Trophoblast cell (in vitro differentiated cells and primary cell): ENCODE results near the gene APBA2.
A peak's percentile ranks its signal among the peaks of the same experiment; 100 is the strongest.

Experiments used
- DNase-seq, 2 donors: peaks; one replicate each; pipeline ENCODE4 v3.0.0-alpha.2; 2016
- H2AFZ ChIP-seq: 2 replicates; pipeline ENCODE4 v1.6.1; 2013; ENCODE audit warnings: low read length, moderate library complexity, mild to moderate bottlenecking; ENCODE audit not compliant: insufficient read depth, poor library complexity
- H2AK5ac ChIP-seq: 2 replicates; pipeline ENCODE4 v1.6.1; 2013; ENCODE audit warnings: mild to moderate bottlenecking, low read length
- H2BK120ac ChIP-seq: 2 replicates; pipeline ENCODE4 v1.6.1; 2013; ENCODE audit warnings: low read length, mild to moderate bottlenecking, moderate library complexity; ENCODE audit not compliant: insufficient read depth, poor library complexity
- H2BK12ac ChIP-seq: 2 replicates; pipeline ENCODE4 v1.6.1; 2013; ENCODE audit warnings: mild to moderate bottlenecking, low read length, moderate library complexity
- H2BK5ac ChIP-seq: 2 replicates; pipeline ENCODE4 v1.6.1; 2013; ENCODE audit warnings: low read length, low read depth, moderate library complexity, mild to moderate bottlenecking; ENCODE audit not compliant: poor library complexity
- H3K14ac ChIP-seq: 2 replicates; pipeline ENCODE4 v1.6.1; 2013; ENCODE audit warnings: mild to moderate bottlenecking, low read length
- H3K18ac ChIP-seq: 2 replicates; pipeline ENCODE4 v1.6.1; 2013; ENCODE audit warnings: mild to moderate bottlenecking, low read length
- H3K23ac ChIP-seq: 2 replicates; pipeline ENCODE4 v1.6.1; 2013; ENCODE audit warnings: low read length
- H3K27ac ChIP-seq: 2 replicates; pipeline ENCODE4 v1.5.1; 2013; ENCODE audit warnings: low read depth, mild to moderate bottlenecking, inconsistent platforms, low read length, moderate library complexity
- H3K27me3 ChIP-seq: 2 replicates; pipeline ENCODE4 v1.6.1; 2013; ENCODE audit warnings: inconsistent platforms, mild to moderate bottlenecking, low read length, moderate library complexity; ENCODE audit not compliant: insufficient read depth
- H3K36me3 ChIP-seq, 2 experiments: 1 replicate in 1 of 2; 2 replicates in 1 of 2; pipeline ENCODE4 v1.6.1; 2013; ENCODE audit warnings: low read length in 2 of 2, mild to moderate bottlenecking in 2 of 2, moderate library complexity in 1 of 2; ENCODE audit not compliant: insufficient read depth in 2 of 2, control insufficient read depth in 1 of 2
- H3K4ac ChIP-seq: 2 replicates; pipeline ENCODE4 v1.6.1; 2013; ENCODE audit warnings: low read depth, mild to moderate bottlenecking, low read length, moderate library complexity
- H3K4me1 ChIP-seq, 2 experiments: 1 replicate in 1 of 2; 2 replicates in 1 of 2; pipeline ENCODE4 v1.6.1; 2013; ENCODE audit warnings: low read length in 2 of 2, mild to moderate bottlenecking in 2 of 2, moderate library complexity in 1 of 2; ENCODE audit not compliant: insufficient read depth in 2 of 2, control insufficient read depth in 1 of 2
- H3K4me2 ChIP-seq: 2 replicates; pipeline ENCODE4 v1.6.1; 2013; ENCODE audit warnings: inconsistent platforms, mild to moderate bottlenecking, low read length, moderate library complexity
- H3K4me3 ChIP-seq: 2 replicates; pipeline ENCODE4 v1.5.1; 2013; ENCODE audit warnings: mild to moderate bottlenecking, low read depth, low read length, inconsistent platforms
- H3K79me1 ChIP-seq: one replicate; pipeline ENCODE4 v1.6.1; 2013; ENCODE audit warnings: low read length
- H3K79me2 ChIP-seq: 2 replicates; pipeline ENCODE4 v1.6.1; 2013; ENCODE audit warnings: low read length, mild to moderate bottlenecking; ENCODE audit not compliant: control insufficient read depth, insufficient read depth, poor library complexity
- H3K9ac ChIP-seq: 2 replicates; pipeline ENCODE4 v1.6.1; 2013; ENCODE audit warnings: mild to moderate bottlenecking, low read length
- H3K9me3 ChIP-seq: 2 replicates; pipeline ENCODE4 v1.6.1; 2013; ENCODE audit warnings: low read depth, mild to moderate bottlenecking, control low read depth, inconsistent platforms, low read length; ENCODE audit not compliant: insufficient read depth
- H4K12ac ChIP-seq: 2 replicates; pipeline ENCODE4 v1.6.1; 2013; ENCODE audit warnings: low read depth, mild to moderate bottlenecking, low read length, moderate library complexity
- H4K8ac ChIP-seq: 2 replicates; pipeline ENCODE4 v1.6.1; 2013; ENCODE audit warnings: low read depth, mild to moderate bottlenecking, low read length, moderate library complexity
- H4K91ac ChIP-seq: one replicate; pipeline ENCODE4 v1.6.1; 2013; ENCODE audit warnings: low read depth, mild to moderate bottlenecking, low read length, moderate library complexity
- WGBS: extraction: QIAGEN DNeasy Blood & Tissue Kit; methylation state at CpG from one replicate; pipeline ENCODE4 v1.1.7; 2013; ENCODE audit warnings: missing lambda C conversion rate; ENCODE audit not compliant: insufficient read length, insufficient coverage; ENCODE audit errors: extremely low coverage; 5-methylcytosine and 5-hydroxymethylcytosine counted together

Gene APBA2

DNA sequence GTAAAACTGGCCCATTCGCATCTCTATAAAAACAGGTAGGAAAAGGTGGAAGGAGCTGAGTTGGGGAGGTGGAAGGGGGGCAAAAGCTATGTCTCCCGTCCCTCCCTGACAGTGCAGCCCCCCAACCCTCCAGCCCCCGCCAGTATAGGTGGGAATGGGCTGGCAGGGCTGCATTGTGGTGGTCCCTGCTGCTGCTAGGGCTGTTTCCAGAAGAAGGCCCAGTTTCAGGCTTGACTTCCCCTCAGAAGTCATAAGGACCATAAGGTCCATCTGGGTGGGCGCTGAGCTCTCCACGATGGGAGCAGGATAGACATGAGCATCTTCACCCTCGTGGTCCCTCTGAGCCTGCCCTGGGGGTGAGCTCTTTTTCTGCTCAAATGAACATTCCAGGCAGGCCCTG, 44.2 kb downstream of the APBA2 start:
- Histone ChIP-seq H3K79me1 (no peaks in the 10 kb centered on the region), H3K79me2 (no peaks in the 10 kb centered on the region), H2BK5ac (no peak overlapping the region), H3K14ac (no peak overlapping the region), H3K4ac (no peak overlapping the region), H3K27ac (no peak overlapping the region), H2BK12ac (no peak overlapping the region), H3K4me2 (no peak overlapping the region), H3K36me3 (no peaks in the 10 kb centered on the region), H4K12ac (no peak overlapping the region), H3K18ac (no peak overlapping the region), H4K91ac (no peak overlapping the region), H3K9ac (no peak overlapping the region), H3K23ac (no peak overlapping the region), H3K4me1 (no peaks in the 10 kb centered on the region), H4K8ac (no peak overlapping the region), H2AK5ac (no peak overlapping the region), H3K4me3 (no peak overlapping the region), H2AFZ (no peak overlapping the region), H2BK120ac (no peak overlapping the region), H3K27me3 (no peaks in the 10 kb centered on the region), H3K9me3 (peaks cover 2% of the 10 kb centered on the region)
- WGBS, result no CpG with 5 or more reads among the region's 6 CpGs
- no peak for DNase-seq

DNA sequence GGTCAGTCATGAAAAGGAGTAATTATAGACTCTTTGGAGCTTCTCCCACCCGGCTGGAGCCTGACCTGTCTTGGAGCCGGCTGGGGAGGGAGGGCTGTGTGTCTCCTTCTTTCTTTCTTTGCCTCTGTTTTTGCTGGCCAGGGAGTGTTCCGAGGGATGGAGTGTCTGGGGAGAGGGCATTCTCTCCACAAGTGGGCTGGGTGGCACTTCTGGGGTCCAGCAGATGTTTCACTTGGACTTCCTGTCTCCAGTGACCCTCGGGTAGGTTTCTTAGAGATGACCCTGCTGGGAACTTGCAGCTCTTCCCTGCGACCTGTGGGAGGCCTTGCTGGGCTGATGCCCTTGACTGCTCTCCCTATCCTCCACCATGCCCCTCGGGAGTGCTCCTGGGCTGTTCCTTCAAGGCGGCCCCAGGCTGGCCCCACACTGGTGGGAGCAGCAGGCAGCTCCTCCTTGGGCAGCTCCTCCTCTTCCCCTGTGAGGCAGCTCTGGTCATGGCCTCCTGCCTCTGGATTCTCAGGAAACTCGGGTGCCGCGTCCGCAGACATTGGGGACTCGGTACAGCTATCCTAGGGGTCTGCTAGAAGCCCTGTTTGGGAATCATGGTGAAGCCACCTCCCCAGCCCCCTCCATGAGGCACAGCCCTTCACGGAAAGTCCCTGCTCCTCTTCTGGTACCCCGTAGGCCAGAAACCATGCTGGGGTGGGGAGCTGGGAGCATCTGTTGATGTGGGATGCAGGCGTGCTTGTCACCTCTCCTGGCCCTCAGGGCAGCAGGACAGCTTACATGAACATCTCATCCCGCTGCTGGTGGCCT, 44.9 kb downstream of the APBA2 start:
- no peak overlapping the region for H3K14ac ChIP-seq
- H2BK12ac ChIP-seq, result no peak overlapping the region
- H3K23ac ChIP-seq, result no peak overlapping the region
- H3K4me3 ChIP-seq, result no peak overlapping the region
- H3K4me2 ChIP-seq, result no peak overlapping the region
- H3K79me2 ChIP-seq, result no peaks in the 10 kb centered on the region
- H3K27ac ChIP-seq, result no peak overlapping the region
- H3K4me1 ChIP-seq, result no peaks in the 10 kb centered on the region
- H3K27me3 ChIP-seq, result no peaks in the 10 kb centered on the region
- no peak for DNase-seq
- no peaks in the 10 kb centered on the region for H3K36me3 ChIP-seq
- no peaks in the 10 kb centered on the region for H3K79me1 ChIP-seq
- H3K18ac ChIP-seq, result no peak overlapping the region
- H4K12ac ChIP-seq, result no peak overlapping the region
- no peak overlapping the region for H3K4ac ChIP-seq
- no peak overlapping the region for H4K8ac ChIP-seq
- no peak overlapping the region for H2BK120ac ChIP-seq
- no CpG with 5 or more reads among the region's 16 CpGs for WGBS
- H2AK5ac ChIP-seq, result no peak overlapping the region
- H3K9me3 ChIP-seq, result peaks cover 2% of the 10 kb centered on the region
- H2AFZ ChIP-seq, result no peak overlapping the region
- H3K9ac ChIP-seq, result no peak overlapping the region
- H2BK5ac ChIP-seq, result no peak overlapping the region
- H4K91ac ChIP-seq, result no peak overlapping the region

DNA sequence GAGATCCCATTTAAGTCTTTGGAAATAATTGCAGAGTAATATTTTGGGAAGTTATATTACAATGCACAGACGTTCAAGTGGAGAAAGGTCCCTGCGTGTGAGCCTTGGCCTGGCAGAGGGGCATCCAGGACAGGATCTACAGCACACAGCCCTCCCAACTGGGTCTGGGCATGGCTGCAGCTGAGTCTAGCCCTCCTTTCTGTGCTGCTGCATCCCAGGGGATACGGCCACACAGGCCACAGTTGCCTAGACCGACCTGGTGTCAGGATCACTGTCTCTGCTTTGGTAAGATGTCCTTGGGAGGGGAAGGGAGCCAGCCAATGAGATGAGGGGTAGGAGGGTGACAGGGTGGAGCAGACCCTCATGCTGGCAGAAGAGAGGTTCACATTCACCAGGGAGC, 46.1 kb downstream of the APBA2 start:
- H3K36me3 ChIP-seq, result no peaks in the 10 kb centered on the region
- H3K18ac ChIP-seq, result no peak overlapping the region
- no peak overlapping the region for H2AFZ ChIP-seq
- no peak overlapping the region for H2BK5ac ChIP-seq
- no peak overlapping the region for H3K27ac ChIP-seq
- no peaks in the 10 kb centered on the region for H3K79me2 ChIP-seq
- no peaks in the 10 kb centered on the region for H3K79me1 ChIP-seq
- H3K4me2 ChIP-seq, result no peak overlapping the region
- no peaks in the 10 kb centered on the region for H3K27me3 ChIP-seq
- H2BK12ac ChIP-seq, result no peak overlapping the region
- no peak overlapping the region for H3K4ac ChIP-seq
- no peak overlapping the region for H2BK120ac ChIP-seq
- H4K12ac ChIP-seq, result no peak overlapping the region
- H3K23ac ChIP-seq, result peak overlapping the region; percentile 13
- DNase-seq, result no peak
- no peak overlapping the region for H3K9ac ChIP-seq
- peak overlapping the region; percentile 35 for H3K4me3 ChIP-seq
- no peak overlapping the region for H4K91ac ChIP-seq
- WGBS, result no CpG with 5 or more reads among the region's 4 CpGs
- no peaks in the 10 kb centered on the region for H3K4me1 ChIP-seq
- H2AK5ac ChIP-seq, result no peak overlapping the region
- H3K9me3 ChIP-seq, result peaks cover 2% of the 10 kb centered on the region
- H4K8ac ChIP-seq, result no peak overlapping the region
- no peak overlapping the region for H3K14ac ChIP-seq

DNA sequence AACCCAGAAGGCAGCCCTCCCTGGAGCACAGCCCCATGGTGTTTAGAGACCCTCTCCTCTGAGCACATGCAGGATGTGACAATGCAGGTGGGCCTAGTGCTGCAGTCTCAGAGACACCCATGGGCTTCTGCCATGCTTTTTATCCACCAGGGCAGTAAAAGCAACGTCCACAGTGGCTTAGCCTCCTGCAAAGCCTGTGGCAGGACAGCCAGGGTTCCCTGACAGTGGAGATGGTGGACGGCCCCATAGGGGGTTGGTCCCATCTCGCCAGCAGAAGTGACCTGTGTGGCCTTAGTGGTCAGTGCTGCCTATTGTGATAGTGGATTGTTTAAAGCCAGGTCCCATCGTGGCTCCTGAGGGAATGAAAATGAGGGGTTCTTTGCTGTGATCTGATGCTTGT, 46.6 kb downstream of the APBA2 start:
- H3K27me3 ChIP-seq, result no peaks in the 10 kb centered on the region
- H3K79me2 ChIP-seq, result no peaks in the 10 kb centered on the region
- H3K9me3 ChIP-seq, result peaks cover 2% of the 10 kb centered on the region
- no peak overlapping the region for H4K8ac ChIP-seq
- no peak overlapping the region for H3K27ac ChIP-seq
- H3K79me1 ChIP-seq, result no peaks in the 10 kb centered on the region
- no peak overlapping the region for H3K4me3 ChIP-seq
- no peak for DNase-seq
- H3K4me2 ChIP-seq, result no peak overlapping the region
- H3K36me3 ChIP-seq, result no peaks in the 10 kb centered on the region
- H3K4me1 ChIP-seq, result no peaks in the 10 kb centered on the region
- H4K91ac ChIP-seq, result no peak overlapping the region
- H4K12ac ChIP-seq, result no peak overlapping the region
- H3K9ac ChIP-seq, result no peak overlapping the region
- H3K18ac ChIP-seq, result no peak overlapping the region
- no peak overlapping the region for H2AK5ac ChIP-seq
- no peak overlapping the region for H3K23ac ChIP-seq
- no CpG with 5 or more reads among the region's 4 CpGs for WGBS
- H2AFZ ChIP-seq, result no peak overlapping the region
- H3K14ac ChIP-seq, result no peak overlapping the region
- no peak overlapping the region for H3K4ac ChIP-seq
- no peak overlapping the region for H2BK12ac ChIP-seq
- H2BK5ac ChIP-seq, result no peak overlapping the region
- no peak overlapping the region for H2BK120ac ChIP-seq
